ENCODE results near the gene TUBA1A. TPM values are rescaled to one million over a fixed set of nuclear protein-coding genes. Genes with fewer than 3 reads are reported as not detected.

TUBA1A gene
- total and polyA plus RNA-seq, 7 donors = 20.1 to 677 (median 614) TPM

DNA sequence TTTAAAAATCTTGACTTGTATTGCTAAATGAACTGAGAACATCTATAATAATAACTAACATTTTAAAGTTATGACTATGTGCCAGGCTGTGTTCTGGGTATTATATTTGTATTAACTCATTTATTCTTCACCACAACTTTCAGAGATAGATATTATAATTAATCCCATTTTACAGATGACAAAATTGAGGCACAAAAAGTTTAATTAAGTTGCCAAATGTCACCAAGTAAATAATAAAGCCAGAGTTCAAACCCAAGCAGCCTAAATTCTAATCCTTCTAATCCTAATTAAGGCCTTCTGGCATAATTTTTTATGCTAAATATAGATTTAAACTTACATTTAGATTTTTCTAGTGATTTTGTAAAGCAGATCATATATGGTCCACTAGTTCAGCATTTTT, 17.5 kb upstream of the TUBA1A start:
- DNase-seq = no peak
- Histone ChIP-seq H3K36me3 (no peaks in the 10 kb centered on the region), H3K4me3 (no peak overlapping the region), H3K27ac (no peak overlapping the region), H3K9me3 (no peaks in the 10 kb centered on the region), H3K4me1 (peaks cover 0 to 14% (median 12%) of the 10 kb centered on the region in 4 donors), H3K27me3 (no peaks in the 10 kb centered on the region)
- intact Hi-C loops (cut with DNase I) = no loop called here
- TF ChIP-seq EP300 (IDR thresholded peaks at IDR 0.05) (no peak), POLR2A (IDR thresholded peaks at IDR 0.05) (no peak), POLR2AphosphoS5 (IDR thresholded peaks at IDR 0.05) (no peak)
- TF ChIP-seq, protein P1, sequence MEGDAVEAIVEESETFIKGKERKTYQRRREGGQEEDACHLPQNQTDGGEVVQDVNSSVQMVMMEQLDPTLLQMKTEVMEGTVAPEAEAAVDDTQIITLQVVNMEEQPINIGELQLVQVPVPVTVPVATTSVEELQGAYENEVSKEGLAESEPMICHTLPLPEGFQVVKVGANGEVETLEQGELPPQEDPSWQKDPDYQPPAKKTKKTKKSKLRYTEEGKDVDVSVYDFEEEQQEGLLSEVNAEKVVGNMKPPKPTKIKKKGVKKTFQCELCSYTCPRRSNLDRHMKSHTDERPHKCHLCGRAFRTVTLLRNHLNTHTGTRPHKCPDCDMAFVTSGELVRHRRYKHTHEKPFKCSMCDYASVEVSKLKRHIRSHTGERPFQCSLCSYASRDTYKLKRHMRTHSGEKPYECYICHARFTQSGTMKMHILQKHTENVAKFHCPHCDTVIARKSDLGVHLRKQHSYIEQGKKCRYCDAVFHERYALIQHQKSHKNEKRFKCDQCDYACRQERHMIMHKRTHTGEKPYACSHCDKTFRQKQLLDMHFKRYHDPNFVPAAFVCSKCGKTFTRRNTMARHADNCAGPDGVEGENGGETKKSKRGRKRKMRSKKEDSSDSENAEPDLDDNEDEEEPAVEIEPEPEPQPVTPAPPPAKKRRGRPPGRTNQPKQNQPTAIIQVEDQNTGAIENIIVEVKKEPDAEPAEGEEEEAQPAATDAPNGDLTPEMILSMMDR (IDR thresholded peaks at IDR 0.05) = no peak

DNA sequence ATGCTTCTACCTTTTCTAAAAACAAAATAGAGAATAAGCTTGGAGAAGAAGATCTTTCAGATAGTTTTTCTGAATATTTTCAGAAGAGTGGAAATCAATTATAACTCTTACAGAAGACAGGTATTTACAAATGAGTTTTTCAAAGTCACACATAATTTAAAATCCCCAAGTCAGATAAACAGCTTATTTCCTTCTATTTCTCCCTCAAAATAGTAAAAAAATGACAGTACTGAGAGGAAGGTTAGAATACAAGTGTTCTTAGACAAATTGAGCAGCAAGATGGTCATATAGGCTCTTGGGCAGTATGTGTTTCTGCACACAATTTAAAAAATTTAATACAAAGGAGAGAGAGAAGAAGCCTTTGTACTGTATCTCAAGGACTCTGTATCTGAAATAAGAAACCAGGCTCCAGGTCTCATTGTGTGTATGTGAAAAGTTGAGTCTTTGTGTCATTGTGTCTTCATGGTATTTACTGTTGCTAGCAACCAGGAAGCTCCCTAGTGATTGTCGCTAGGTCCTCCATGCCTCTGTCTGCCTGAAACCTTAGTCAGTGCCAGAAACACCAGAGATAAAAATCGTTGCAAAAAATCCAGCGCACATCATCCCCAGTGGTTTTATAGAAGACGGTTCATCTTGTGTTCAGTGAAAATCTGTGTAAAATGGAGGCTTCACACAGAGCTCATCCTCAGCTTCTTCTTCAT, 12.9 kb upstream of the TUBA1A start:
- Histone ChIP-seq H3K27me3 (no peaks in the 10 kb centered on the region), H3K4me3 (peak overlapping the region in 2 of 4 donors; percentile 18 to 31), H3K9me3 (no peaks in the 10 kb centered on the region), H3K36me3 (no peaks in the 10 kb centered on the region), H3K4me1 (peaks cover 0 to 40% (median 30%) of the 10 kb centered on the region in 4 donors), H3K27ac (peak overlapping the region; percentile 81 to 93 (median 85))
- no peak for TF ChIP-seq POLR2A (IDR thresholded peaks at IDR 0.05)
- TF ChIP-seq EP300 (IDR thresholded peaks at IDR 0.05) = peak in 2 of 4 donors; percentile 1 to 37
- TF ChIP-seq POLR2AphosphoS5 (IDR thresholded peaks at IDR 0.05) = peak in 3 of 4 donors; percentile 18 to 31 (median 29)
- TF ChIP-seq, protein P1 (IDR thresholded peaks at IDR 0.05) = no peak
- WGBS, 2 donors = 10 to 43% methylated on average over 4 of the region's 4 CpGs
- intact Hi-C loops (cut with DNase I) = loop anchor here (1.0 kb wide), 1 partner anchor 33 kb away; no protein-coding TSS in a partner anchor
- no peak for DNase-seq

DNA sequence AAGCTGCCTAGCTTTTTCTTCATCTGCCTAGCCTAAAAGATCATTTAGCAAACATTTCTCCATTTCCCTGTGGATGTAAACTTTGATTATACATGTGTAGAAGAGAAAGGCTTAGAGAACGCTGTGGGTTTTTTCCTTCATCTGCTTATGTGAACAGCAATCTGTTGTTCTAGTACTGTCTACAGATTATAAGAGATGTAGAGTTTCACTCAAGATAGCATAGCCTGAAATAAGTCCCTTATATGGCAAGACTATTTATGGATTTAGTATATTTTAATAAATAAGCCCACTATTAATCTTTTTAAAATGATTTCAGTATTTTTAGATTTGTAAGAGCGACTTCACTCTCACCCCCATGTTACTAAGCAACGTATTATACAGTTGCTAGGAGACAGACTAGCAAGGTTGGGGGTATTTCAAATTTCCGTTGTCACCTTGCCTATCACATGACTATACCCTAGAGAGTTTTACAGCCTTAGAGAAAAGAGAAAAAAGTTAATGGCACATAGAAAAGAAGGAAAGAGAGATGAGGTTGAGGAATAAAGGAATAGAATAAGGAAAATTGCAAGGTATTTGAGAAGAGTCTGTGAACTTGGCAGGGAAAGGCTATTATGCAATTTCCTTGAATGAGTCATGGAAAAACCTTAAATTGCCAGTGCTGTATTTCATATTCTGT, 12.2 kb upstream of the TUBA1A start:
- TF ChIP-seq POLR2AphosphoS5 (IDR thresholded peaks at IDR 0.05) = peak; percentile 66 to 83 (median 74)
- TF ChIP-seq POLR2A (IDR thresholded peaks at IDR 0.05) = no peak
- TF ChIP-seq, protein P1 (IDR thresholded peaks at IDR 0.05) = no peak
- TF ChIP-seq EP300 (IDR thresholded peaks at IDR 0.05) = peak; percentile 50 to 86 (median 58)
- DNase-seq = no peak

DNA sequence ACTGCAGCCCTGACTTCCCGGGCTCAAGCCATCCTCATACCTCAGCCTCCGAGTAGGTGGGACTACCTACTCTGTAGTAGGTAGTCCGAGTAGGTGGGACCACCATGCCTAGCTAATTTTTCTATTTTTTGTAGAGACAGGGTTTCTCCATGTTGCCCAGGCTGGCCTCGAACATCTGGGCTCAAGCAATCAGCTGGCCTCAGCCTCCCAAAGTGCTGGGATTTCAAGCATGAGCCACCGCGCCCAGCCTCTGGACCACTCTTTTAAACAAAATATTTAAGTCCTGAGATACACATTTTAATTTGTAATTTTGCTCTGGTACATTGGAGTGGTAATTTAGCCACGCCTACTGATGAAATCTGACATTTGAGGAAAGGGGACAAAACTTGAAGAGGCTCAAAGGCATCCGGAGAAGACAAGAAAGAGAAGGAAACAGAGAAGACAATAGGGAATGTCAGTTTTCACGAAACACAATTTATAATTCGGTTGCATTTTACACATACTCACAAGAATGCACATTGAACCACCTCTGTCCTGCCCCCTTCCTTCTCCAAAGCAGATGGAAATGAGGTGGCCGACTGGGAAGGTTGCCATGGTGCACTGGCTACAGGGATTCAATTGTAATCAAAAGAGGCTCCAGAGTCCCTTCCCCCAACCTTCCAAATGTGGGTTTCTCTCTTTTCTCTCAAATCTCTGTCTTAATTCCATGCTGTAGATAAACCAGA, 9.7 kb upstream of the TUBA1A start:
- no peaks in the 10 kb centered on the region for H3K9me3 ChIP-seq
- peaks cover 0 to 40% (median 30%) of the 10 kb centered on the region in 4 donors for H3K4me1 ChIP-seq
- intact Hi-C loops (cut with DNase I) = no loop called here
- H3K4me3 ChIP-seq = no peak overlapping the region
- no peak for TF ChIP-seq EP300 (IDR thresholded peaks at IDR 0.05)
- TF ChIP-seq, protein P1 (IDR thresholded peaks at IDR 0.05) = no peak
- no peak for TF ChIP-seq POLR2A (IDR thresholded peaks at IDR 0.05)
- no peak for TF ChIP-seq POLR2AphosphoS5 (IDR thresholded peaks at IDR 0.05)
- 83 to 84% methylated on average over 11 of the region's 11 CpGs for WGBS, 2 donors
- peak; percentile 71 for DNase-seq
- no peaks in the 10 kb centered on the region for H3K27me3 ChIP-seq
- no peaks in the 10 kb centered on the region for H3K36me3 ChIP-seq
- peak overlapping the region in 3 of 4 donors; percentile 30 to 84 (median 63) for H3K27ac ChIP-seq

More for the DNA sequence above, 12.2 kb upstream of the TUBA1A start:
- Histone ChIP-seq H3K9me3 (no peaks in the 10 kb centered on the region), H3K36me3 (no peaks in the 10 kb centered on the region), H3K27me3 (no peaks in the 10 kb centered on the region), H3K27ac (peak overlapping the region; percentile 81 to 93 (median 85)), H3K4me3 (peak overlapping the region in 2 of 4 donors; percentile 18 to 31), H3K4me1 (peaks cover 0 to 40% (median 30%) of the 10 kb centered on the region in 4 donors)
- 2% methylated on average over 4 of the region's 4 CpGs for WGBS, 2 donors
- intact Hi-C loops (cut with DNase I) = loop anchor here (1.0 kb wide), 1 partner anchor 33 kb away; no protein-coding TSS in a partner anchor
